Inflammatory macrophage treated with lipopolysaccharide for 4 hours (primary cell): Measurements from ENCODE around the gene GSTO2.

ENCODE experiments used
- DNase-seq: peaks from one replicate; pipeline ENCODE4 v3.0.0-alpha.2; 2020

Gene GSTO2

DNA sequence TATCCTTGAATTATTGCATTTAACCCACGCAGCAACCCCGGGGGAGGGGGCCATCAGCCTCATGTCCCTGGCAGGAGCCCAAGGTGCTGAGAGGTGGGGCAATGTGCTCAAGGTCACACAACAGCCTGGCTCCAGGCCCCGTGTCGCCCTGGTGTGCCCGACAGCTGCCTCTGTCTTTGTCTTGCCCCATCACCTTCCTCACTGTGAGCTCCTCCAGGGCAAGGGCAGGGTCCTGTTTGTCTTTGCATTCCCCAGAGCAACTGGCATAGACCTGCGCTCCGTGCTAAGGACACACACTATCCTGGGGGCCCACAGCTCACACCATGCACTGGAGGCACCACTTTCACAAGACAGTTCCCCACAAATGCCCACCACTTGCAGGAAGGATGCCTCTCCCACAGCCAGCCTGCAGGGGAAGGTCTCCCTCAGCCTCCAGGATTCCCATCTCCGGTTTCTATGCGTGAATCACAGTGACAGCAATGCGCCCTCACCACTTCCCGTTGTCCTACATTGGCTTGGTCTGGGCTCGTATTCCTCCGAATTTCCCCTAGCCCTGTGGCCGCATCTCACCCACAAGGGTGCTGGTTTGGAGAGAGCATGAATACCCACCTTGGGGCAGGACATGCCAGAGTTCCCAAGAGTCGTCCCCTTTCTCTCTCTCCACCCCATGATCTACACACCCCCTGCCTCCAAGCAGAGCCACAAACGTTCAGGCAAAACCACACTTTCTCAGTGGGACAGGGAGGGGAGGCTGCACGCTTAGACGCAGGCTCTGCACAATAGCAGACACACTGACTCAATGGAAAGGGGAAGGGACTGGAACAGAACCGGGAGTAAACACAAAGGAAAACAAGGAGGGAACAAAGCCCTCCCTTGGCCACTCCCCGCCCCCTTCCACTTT lies 59.0 kb downstream of the GSTO2 start:
- peak; percentile 80 for DNase-seq

DNA sequence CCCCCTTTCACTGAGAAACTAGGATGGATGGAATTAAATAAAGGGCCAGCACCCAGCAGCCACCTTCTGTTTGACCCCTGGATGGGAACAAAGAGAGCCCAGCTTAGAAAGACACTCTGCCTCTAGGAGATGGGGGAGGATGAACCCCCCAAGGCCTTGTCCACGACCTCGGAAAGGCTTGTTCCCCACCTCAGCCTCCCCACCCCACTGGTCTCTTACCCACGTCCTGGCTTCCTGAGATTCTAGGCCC lies 59.6 kb downstream of the GSTO2 start:
- DNase-seq: no peak

DNA sequence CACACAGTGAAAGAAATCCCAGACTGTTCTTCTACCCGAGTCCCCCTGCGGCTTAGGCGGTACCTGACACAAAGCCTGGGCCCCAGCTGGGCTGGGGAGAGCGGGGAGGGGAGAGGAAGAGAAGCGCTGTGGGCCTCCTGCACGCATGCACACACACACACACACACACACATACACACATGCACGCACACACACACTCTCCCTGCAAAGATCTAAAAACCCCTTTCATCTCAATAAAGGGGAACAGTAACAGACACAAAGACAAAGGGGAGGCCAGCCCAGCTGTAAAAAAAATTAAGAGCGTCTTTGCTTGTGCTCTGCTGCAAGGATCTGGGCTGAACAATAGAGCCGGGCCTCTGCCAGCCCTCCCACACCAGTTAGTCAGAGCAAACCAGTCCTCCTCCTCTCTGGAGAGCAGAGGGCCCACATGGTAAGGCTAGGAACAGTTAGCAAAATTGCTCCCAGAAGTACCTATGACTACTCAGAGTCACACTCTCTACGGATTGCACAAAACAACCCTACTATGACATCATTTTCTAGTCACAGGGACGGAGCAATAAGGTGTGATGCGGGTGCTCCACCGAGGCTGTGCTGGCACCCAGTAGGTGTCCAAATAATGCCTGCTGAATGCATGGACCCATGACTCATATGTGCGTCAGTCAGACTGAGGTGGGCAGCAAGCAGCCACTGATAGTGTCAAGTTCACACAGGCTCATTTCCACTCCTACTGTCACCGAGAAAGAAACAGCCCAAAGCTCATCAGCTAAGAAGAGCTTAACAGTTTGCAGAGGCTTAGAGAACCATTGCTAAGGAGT lies 60.1 kb downstream of the GSTO2 start:
- DNase-seq: peak; percentile 94

DNA sequence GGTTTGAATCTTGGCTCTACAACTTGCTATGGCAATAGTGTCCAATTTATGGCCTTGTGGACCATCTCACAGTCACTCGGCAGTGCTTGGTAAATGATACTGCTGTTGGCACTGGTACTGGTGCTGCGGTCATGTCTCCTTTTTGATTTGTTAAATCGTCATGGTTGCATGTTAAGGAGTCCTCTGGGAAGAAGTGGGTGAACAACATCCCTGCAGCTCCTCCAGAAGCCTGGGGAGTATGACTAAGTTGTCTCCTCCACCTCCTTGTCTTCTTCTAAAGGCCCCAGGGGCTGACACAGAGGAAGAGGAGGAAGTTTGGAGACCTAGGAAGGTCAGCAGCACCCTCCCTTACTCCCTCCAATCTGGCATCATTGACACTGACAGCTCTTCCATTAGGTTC lies 60.8 kb downstream of the GSTO2 start:
- peak; percentile 56 for DNase-seq

DNA sequence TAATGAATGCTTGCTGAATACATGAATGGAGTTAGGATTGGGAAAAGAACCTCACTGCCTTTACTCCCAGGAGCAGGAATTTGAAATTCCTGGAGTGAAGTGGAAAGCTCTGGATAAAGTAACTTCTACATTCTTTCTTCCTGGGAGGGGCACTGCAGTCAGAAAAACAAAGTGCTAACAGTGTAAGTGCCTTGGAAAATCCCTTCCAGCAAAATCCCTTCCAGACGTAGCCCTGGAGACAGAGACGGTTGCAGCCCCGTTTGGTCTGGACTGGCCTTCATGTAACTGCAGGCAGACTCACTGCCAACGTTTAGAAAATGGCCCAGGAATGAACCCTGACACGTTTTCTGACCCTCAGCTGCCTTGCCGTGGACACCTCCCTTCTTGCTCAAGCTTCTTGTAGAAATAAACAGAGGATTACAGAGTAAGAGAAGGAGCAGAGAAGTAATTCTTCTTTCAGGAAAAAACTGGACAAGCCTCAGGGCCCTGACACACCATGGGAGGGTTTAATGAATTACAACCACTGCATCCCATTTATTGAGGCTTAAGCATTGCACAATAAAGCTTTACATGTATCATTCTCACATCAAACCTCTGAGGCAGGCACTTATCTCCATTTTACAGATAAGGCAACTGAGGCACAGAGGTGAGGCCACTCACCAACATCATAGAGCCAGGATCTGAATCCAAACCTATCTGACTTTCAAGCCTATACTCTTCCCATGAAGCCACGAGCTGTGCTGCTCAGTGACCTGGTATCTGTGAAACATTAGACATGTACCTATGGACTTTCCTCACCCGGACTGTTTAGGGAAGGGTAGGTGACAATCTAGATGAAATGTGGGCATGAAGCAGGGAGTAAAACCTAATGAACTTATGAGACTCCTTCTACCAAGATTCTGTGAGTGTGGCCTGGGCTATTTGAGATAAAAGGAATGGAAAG lies 61.5 kb downstream of the GSTO2 start:
- DNase-seq: peak; percentile 36

DNA sequence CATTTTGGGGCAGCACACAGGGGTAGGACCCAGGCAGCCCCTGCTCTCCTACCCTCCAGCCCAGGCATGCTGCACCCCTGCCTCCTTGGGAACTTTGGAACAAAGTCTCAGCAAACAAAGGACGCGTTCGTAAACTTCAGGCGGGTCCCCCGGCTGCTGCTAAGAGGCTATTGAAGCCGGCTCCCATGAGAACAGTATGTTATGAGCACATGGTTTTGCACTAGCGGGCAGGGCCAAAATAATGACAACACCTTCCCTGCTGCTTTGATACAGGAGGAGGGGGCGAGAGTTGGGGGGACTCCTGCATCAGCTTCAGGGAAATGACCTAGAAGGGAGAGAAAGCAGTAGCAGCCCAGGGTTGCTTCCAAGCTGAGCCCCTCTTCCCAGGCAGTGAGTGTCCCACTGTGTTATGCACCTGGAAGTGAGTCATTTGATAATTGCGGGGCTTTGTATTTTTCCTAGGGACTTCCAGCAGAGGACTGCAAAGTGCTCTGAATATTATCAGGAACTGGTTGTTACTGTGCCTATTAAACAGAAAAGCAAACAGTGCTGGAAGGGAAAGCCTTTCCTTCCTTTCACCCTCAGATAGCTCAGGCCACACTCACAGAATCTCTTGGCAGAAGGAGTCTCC lies 62.3 kb downstream of the GSTO2 start:
- DNase-seq: no peak

DNA sequence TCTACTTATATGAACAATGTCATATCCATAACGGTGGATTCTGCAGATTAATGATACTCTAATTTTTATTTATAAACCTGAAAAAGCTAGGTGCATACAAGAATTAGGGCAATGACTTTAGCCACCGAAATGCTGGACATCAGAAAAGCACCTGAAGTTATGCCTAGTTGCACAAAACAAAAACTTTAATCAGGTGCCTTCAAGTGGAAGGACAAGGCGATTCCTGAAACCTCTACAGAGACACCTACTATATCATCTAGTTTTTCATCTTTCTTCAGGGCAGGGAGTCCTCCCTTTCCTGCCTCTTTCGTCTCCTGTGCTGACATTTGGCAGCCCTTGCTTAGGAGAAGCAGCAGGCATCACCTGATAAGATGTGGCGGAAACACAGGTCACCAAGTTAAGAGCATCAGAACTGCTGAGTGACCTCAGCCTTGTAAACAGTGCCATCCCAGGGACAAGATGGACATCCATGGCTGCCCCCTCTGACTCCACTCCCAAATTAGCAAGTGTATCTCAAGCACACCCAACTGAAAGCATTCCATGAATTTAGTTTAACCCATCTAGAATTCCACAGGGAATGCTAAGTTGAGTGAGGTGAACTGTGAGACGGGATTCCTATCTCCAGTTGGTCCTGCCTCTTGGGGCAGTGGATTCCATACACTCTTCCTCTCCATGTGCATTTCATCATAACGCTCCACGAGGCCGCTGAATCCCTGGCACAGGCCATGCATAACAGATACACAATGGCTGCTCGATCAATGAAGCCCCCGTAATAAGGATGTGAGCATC lies 63.5 kb downstream of the GSTO2 start:
- DNase-seq: no peak

DNA sequence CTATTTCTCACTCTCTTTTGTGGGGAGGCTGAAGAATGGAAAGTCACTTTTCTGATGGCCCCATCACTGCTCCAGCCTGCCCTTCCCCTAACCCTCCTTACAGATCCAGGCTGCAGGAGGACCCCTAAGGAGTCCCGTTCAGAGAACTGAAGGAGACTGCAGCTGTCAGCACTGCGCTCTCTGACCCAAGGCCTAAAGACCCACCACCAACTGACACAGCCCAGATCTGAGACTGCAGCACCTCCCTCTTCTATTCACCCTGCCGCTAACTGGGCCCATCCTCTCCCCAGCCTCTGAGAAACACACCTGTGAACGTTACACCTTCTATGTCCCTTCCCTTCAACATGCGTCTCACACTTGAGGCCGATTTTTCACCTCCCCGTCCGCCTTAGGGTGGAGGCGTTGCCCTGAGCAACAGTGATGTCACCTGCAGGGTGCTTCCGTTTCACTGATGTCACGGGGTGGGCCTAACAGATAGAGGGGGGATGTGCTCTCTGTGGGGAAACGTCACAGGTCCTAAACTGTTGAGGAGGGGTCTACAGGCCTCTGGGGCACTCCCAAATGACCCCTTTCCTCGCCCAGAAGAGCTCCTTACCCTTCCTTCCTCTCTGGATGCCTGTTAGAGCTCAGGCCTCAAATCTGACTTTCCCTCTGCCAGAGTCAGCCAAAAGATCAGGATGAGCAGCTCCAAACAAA lies 64.2 kb downstream of the GSTO2 start:
- no peak for DNase-seq

DNA sequence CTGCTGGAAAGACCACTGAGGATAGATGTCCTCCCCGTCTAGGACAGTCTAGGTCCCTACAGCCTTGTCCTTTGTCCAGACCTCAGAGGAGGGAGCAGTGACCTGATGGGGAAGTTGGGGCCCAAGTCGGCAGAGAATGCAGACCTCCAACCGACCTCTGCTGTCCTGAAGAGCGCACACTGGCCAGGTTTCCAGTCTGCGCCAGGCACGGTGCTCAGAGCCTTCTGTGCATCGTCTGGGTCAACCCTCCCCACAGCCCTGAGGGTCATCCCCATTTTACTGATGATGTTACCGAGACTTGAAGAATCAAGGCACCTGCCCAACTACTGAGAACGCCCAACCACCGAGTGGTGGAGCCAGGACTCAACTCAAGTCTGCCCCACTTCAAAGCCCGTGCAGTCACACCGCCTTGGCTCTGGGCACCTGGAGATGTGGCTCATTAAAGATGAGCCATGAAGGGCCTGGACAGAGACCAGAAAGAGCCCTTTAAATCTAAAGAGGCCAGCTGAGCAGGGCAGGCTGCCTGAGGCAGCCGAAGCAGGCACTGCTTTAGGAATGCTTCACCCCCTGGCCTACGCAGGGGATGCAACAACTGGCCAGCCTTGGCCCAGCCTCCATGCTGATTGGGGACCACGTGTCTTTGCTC lies 64.9 kb downstream of the GSTO2 start:
- DNase-seq: no peak

DNA sequence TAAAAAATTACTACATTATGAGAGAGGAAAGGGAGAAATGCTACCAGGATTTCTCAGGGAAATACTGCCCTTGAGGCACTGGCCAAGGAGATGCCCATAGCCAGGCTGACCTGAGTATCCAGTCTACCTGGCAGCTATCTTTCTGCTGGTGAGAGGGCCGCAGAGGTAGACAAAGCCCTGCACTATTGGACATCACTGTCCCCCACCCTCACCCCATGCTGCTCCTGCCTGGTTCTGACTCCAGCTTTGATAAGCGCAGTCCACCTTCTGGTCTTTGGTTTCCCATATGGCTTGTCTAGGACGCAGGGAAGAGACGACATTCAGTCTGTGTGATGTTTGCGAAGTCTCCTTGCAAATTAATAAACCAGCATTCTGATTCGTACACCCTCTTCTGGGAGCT lies 65.6 kb downstream of the GSTO2 start:
- DNase-seq: no peak

DNA sequence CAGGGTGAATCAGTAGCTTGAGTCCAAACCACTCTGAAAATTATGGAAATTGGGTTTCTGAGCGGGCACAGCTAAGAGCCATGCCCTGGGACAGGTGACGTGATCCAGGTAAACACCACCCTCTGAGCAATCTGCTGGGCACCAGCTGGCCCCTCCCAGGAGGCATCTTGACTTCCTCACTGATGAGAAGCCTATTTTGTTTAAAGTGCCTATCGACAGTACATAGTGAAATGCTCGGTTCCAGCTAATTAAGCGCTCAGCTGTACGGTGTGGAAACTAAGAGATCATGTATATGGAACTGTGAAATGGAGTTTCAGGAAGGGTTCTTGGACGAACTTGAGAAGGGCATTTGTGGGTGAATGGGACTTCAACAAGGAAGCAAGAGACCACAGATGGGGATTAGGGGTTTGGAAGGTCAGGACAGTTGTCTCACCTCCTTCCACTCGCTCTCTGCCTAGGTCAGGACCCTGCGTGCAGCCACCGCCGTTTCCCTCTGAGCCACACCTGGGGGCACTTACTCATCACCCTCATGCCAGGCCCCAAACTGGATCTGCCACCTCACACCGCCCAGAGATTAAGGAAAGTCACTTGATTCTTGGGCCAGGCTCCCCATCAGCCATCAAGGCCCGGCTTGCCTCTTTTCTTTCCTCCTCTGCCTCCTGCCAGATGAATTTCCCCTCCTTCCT lies 66.1 kb downstream of the GSTO2 start:
- no peak for DNase-seq

DNA sequence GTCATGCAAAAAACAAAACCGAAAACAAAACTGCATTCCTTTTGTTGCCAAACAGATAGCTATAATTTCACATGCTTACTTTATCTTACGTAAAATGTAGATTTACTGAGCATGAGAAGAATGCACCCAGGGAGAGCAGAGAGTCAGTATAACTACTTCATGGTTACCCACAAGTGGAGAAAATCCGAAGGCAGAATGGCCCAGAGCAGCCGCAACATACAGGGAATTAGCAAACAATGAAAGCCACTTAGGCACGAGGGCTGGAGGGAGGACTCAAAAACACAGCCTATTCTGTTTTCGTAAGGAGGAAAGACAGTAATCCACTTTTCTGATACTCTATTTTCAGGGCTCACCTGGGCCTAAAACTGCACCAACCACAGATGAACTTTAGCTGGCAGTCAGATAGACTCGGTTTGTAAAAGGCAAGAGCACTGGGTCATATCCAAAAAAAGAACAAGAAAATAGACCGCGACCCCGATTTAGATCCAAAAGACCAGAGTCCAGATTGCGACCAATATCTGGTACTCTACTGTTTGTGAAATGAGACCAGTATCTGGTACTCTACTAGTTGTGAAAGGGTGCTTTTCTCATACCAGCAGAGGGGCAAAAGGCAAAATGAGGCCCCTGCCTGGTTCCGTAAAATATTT lies 68.0 kb downstream of the GSTO2 start:
- peak; percentile 85 for DNase-seq

DNA sequence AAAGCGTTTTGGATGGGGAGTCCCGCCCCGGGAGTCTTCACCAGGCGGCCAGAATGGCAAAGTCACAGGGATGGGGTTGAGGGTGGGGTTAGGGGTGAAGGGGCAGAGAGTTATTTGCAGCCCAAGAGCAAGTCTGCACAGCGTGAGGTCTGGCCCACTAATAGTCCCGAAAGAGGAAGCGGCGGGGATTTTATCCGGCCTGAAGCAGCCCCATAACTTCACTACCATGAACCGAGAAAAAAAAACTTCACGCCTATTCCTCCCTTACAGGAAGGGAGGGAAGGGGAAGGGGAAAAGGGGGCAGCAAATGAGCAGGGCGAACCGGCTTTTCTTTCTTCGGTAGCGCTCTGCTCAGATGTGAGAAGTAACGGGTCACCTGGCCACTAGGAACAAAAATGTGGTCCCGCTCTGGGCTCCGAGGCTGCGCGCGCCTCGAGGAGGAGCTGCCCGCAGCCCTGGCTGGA lies 68.6 kb downstream of the GSTO2 start:
- peak; percentile 80 for DNase-seq

DNA sequence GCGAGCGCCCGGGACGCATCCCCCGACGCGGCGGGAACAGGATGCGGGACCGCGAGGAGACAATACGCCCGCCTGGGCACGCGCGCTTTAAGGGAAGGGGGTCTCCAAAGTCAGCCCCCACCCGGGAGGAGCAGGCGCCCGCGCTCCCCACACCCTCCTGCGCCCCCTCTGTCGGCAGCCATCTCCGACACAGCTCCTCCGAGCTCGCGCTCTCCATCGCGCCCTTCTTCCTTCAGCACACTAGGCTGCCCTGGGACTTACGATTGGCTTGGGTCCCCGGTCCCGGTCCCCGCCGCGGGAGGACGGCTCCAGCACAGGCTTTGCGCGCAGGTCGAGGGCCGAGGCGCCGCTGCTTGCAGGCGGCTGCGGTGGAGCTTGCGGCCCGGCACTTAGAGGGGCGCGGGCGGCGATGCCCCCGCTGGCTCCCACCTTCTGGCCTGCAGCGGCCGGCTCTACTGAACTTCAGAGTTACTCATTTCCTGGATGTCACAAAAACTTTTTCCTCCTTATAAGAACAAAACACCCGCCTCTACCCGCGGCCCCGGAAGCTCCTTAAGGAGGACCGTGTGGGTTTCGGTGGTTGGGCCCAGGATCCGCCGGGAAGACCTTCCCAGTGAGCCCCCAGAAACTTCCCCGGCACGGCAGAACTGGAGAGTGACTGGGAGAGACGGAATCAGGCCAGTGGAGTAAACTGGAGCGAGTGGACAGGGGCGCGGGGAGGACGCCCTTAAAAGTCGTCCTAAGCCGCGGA lies 69.2 kb downstream of the GSTO2 start, which contains the start of gene ITPRIP:
TSS of gene ITPRIP (minus strand) at position 481 of the 751 bp plus-strand sequence. CDS start 22,414 bp downstream, outside the sequence.
- peak; percentile 89 for DNase-seq

DNA sequence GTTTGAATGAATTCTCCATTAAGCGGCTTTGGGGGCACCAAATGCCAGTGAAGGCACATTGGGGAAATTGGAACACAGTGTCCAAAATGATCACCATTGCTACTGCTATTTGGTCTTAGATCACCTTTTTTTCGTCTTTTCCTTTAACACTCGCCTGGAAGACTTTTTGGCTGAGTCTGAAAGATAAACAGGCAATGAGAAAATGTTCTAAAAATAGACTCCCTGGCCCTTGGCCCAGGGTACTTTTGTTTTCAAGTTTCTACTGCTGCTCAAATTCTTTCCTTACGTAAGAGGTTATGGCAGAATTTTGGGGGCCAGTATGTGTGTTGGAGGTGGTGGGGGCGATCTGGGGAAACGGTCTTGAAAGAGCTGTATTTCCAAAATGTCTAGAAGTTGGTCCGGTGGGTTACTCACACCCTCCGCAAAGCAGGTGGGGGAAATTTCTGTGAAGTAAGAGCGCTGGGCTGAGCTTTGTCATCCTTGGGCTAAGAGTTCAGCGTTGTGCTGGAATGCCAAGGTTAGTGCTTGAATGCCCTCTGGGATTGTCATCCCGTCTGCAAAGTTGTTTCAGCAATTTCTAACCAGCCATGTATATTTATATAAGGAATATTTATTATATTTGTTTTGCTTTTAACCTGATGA lies 70.6 kb downstream of the GSTO2 start:
- peak; percentile 42 for DNase-seq

DNA sequence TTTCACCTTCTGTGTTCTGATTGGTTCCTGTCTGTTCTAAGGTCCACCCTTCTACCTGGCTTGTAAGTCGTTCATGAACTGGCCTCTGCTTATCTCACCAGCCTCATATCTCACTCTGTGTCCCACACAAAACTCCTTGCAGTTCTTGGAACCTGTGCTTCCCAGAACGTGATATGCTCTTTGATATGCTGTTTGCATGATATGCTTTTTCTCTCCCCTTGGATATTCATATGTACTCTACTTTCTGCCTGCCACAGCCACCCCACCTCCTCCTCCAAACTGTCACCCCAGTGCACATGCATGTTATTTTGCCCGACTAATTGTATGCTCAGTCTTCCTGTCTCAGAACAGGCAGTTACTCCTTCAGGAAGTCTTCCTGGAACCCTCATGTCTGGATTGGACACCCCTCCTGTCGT lies 71.1 kb downstream of the GSTO2 start:
- DNase-seq: no peak

DNA sequence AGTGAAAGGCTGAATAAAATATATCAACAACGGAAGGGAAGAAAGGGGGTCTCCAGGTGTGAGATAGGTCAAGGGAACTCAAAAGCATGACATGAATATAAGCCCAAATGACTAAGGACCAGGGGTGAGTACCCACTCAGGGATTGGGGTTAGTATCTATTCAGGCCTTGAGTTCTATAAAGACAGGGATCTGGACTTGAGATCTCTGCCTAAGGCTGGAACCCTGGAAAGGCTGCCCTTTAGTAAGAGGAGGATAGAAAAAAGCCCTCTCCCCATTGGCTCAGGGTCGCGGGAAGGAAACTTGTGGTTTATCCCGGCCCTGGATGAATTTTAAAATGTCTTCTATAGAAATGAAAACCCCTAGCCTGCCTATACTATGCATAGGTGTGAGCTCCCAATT lies 71.7 kb downstream of the GSTO2 start:
- no peak for DNase-seq

DNA sequence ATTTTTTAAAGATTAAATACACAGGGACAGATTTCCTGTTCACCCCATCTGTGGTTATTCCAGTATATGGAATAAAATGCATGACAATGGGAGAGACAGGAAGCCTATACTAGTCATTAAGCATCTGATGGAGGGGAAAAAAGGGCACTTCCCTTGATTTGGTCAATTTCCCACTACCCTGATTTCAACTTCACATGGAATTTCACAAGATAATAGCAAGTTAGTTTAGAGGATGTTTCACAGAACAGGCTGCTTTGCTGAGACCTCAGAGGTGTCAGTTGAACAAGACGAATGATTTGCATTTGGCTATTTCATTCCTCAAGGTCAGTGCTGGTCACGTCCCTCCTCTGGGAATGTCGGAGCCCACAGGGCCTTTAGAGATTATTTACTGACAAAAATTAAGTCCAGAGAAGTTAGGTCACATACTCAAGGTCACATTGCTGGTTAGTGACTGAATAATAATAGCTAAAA lies 74.0 kb downstream of the GSTO2 start:
- DNase-seq: no peak
